Endothelial cell of umbilical vein (primary cell): ENCODE data around the gene ABCC1. TPM values are rescaled to one million over a fixed set of nuclear protein-coding genes. Genes with fewer than 3 reads are reported as not detected.

ENCODE experiments used
- BruUV-seq: library from RNA; stranded (reverse); fragments of 400-500 nt; replicated peaks from 2 replicates; lab custom pipeline; 2021; lab: Mats Ljungman, UMichigan
- CTCF ChIA-PET: fragments of 300-600, 350-600 bp; sonication (Branson Sonifier 250); formaldehyde crosslinking; loops from one replicate; lab custom pipeline; 2021; ENCODE audit warnings: antibody characterized with exemption, inconsistent platforms; lab: Charles Lee
- POLR2A ChIA-PET: fragments of 300-600, 350-600 bp; sonication (Branson Sonifier 250); formaldehyde crosslinking; loops from one replicate; lab custom pipeline; 2021; ENCODE audit warnings: antibody characterized with exemption, inconsistent platforms; lab: Charles Lee
- DNase-seq: peaks from one replicate; pipeline ENCODE4 v3.0.0-alpha.2; 2011; ENCODE audit warnings: low read depth, low spot score
- FAIRE-seq: peaks from 2 replicates; lab custom pipeline; 2011; peaks lifted over from hg19 to GRCh38; lab: Jason Lieb, UNC
- H2AFZ ChIP-seq: 2 replicates; pipeline ENCODE4 v1.6.0; 2012; ENCODE audit warnings: low read depth, low read length, control low read depth, inconsistent platforms
- H3K27ac ChIP-seq: 2 replicates; pipeline ENCODE4 v1.5.1; 2011; ENCODE audit warnings: low read depth, mild to moderate bottlenecking, control low read depth, low read length, moderate library complexity; ENCODE audit not compliant: insufficient read depth
- H3K27me3 ChIP-seq, 2 experiments: 2 replicates each; pipeline versions ENCODE4 v1.6.0 to v1.6.1; 2011; ENCODE audit warnings: low read length in 2 of 2, mixed read lengths in 1 of 2; ENCODE audit not compliant: control insufficient read depth in 2 of 2, insufficient read depth in 2 of 2
- H3K36me3 ChIP-seq, 2 experiments: 2 replicates in 1 of 2; 3 replicates in 1 of 2; pipeline ENCODE4 v1.5.1; 2011; ENCODE audit warnings: low read length in 2 of 2, mild to moderate bottlenecking in 1 of 2, moderate library complexity in 1 of 2; ENCODE audit not compliant: control insufficient read depth in 2 of 2, insufficient read depth in 2 of 2; ENCODE audit errors: extremely low read depth in 1 of 2
- H3K4me1 ChIP-seq: 3 replicates; pipeline ENCODE4 v1.5.1; 2011; ENCODE audit warnings: mild to moderate bottlenecking, low read length; ENCODE audit not compliant: control insufficient read depth, insufficient read depth; ENCODE audit errors: extremely low read depth
- H3K4me2 ChIP-seq: 2 replicates; pipeline ENCODE4 v1.6.1; 2011; ENCODE audit warnings: low read length, control low read depth, mixed read lengths; ENCODE audit not compliant: insufficient read depth
- H3K4me3 ChIP-seq, 3 experiments: fragments of 200-600 bp in 1 of 3; sonication (generic), shearing (Covaris generic) in 1 of 3; replicated peaks in 1 of 3; 2 replicates each; pipeline ENCODE4 v1.5.1; 2011 to 2016; ENCODE audit warnings: control low read depth in 3 of 3, low read length in 3 of 3, mild to moderate bottlenecking in 2 of 3, inconsistent platforms in 1 of 3, low read depth in 1 of 3, moderate library complexity in 1 of 3; ENCODE audit not compliant: insufficient read depth in 1 of 3
- H3K79me2 ChIP-seq: 2 replicates; pipeline ENCODE4 v1.6.0; 2012; ENCODE audit warnings: low read length, inconsistent platforms; ENCODE audit not compliant: control insufficient read depth, insufficient read depth
- H3K9ac ChIP-seq: replicated peaks from 2 replicates; pipeline ENCODE3; 2011; ENCODE audit warnings: low read length, control low read depth; ENCODE audit not compliant: insufficient read depth; ENCODE audit errors: extremely low read depth
- H3K9me1 ChIP-seq: replicated peaks from 3 replicates; pipeline ENCODE4 v1.6.0; 2011; ENCODE audit warnings: mild to moderate bottlenecking, low read length; ENCODE audit not compliant: control insufficient read depth, insufficient read depth; ENCODE audit errors: extremely low read depth
- H3K9me3 ChIP-seq: replicated peaks from 2 replicates; pipeline ENCODE4 v1.5.1; 2012; ENCODE audit warnings: low read length, inconsistent platforms; ENCODE audit not compliant: control insufficient read depth, insufficient read depth
- H4K20me1 ChIP-seq: replicated peaks from 2 replicates; pipeline ENCODE3; 2011; ENCODE audit warnings: mild to moderate bottlenecking, low read length; ENCODE audit not compliant: control insufficient read depth, insufficient read depth; ENCODE audit errors: extremely low read depth
- FOS ChIP-seq: IDR thresholded peaks from 2 replicates; pipeline ENCODE4 v1.6.1; 2011; ENCODE audit warnings: mild to moderate bottlenecking, low read length, moderate library complexity, borderline replicate concordance; ENCODE audit not compliant: insufficient read depth
- GATA2 ChIP-seq: IDR thresholded peaks from 2 replicates; pipeline ENCODE4 v1.7.0; 2011; ENCODE audit warnings: low read depth, mild to moderate bottlenecking, moderate library complexity, mixed read lengths, low read length; ENCODE audit not compliant: insufficient read length, insufficient read depth
- JUN ChIP-seq: IDR thresholded peaks from 2 replicates; pipeline ENCODE4 v1.6.1; 2011; ENCODE audit warnings: borderline replicate concordance, low read depth; ENCODE audit not compliant: insufficient read length, insufficient read depth
- MYC ChIP-seq: IDR thresholded peaks from one replicate; pipeline ENCODE4 v1.6.1; 2011; ENCODE audit warnings: mild to moderate bottlenecking, low read depth, low read length
- POLR2A ChIP-seq: IDR thresholded peaks from 2 replicates; pipeline ENCODE4 v1.6.1; 2012; ENCODE audit warnings: low read depth, mild to moderate bottlenecking, control low read depth, low read length
- dilution Hi-C: fragments of 300-500 bp; cut with MboI; formaldehyde crosslinking; loops from one replicate; pipeline ENCODE4 v1.15.0; 2019; ENCODE audit warnings: low sequenced_read_pairs; ENCODE audit not compliant: extremely low pct_ligation_motif_present
- intact Hi-C: fragments of 100-400 bp; cut with micrococcal nuclease; formaldehyde crosslinking; loops from one replicate; pipeline ENCODE4 v1.10.0; 2022
- polyA plus RNA-seq, 4 experiments: library from polyadenylated mRNA; depleted of rRNA in 3 of 4; stranded (reverse) in 3 of 4; unstranded in 1 of 4; fragments of >200 nt; gene quantifications; 2 replicates each; pipeline versions ENCODE4 v1.2.1 to v1.2.3, GENCODE V29; 2011 to 2012; ENCODE audit warnings: missing spikeins in 1 of 4
- total RNA-seq: library from RNA; stranded (reverse); gene quantifications from 2 replicates; pipeline ENCODE4 v1.2.3, GENCODE V29; 2021
- TF ChIP-seq, protein P1 (sequence below): IDR thresholded peaks from 2 replicates; pipeline ENCODE4 v1.6.1; 2011; ENCODE audit not compliant: insufficient read depth, insufficient read length
- TF ChIP-seq, protein P2 (sequence below), 2 donors: IDR thresholded peaks; 1 replicate in 1 of 2; 2 replicates in 1 of 2; pipeline ENCODE4 v1.5.1; 2011; ENCODE audit warnings: low read length in 2 of 2, mild to moderate bottlenecking in 2 of 2, moderate library complexity in 2 of 2, control low read depth in 1 of 2, inconsistent platforms in 1 of 2, low read depth in 1 of 2; ENCODE audit not compliant: insufficient read depth in 1 of 2; ENCODE audit errors: extremely low read depth in 1 of 2

Gene ABCC1
- total and polyA plus RNA-seq, 2 donors (not counting 3 experiments of a cell fraction or from before 2014, with no cell fraction given) = 46.1 to 89.2 TPM

DNA sequence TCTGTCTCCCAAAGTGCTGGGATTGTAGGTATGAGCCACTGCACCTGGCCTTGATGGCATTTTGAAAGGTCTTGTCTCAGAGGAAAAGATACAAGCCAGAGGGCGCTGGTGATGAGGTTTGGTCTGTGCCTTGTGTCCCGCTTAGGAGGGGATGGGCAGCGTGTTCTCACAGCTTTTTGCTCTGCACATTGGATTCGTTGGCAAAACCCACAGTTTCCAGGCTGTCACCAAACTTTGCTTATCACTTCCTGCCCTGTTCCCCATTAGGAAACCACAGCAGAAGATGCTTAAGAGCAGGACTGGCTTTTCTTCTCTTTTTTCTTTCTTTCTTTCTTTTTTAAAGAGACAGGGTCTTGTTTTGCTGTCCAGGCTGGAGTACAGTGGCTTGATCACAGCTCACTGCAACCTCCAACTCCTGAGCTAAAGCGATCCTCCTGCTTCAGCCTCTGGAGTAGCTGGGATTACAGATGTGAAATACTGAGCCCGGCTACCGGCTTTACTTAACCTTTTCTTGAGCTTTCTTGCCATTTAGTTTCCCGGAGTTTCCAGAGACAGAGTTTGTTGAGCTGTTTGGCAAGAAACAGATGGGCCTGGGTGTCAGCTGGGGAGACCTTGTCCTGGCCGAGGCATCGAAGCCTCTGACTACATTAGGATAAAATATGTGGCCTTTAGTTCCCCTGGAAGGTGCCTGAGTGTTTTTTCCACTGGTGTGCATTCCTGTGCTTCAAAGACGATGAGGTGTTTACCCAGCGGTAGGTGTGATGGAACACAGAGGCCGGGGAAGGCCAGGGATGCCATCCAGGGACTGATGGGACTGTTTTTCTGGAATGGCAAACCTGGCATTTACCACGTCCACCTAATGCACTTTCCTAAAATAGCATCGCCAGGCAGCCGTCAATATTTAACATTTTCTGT lies 112.9 kb downstream of the ABCC1 start:
- Histone ChIP-seq H3K9me3 (no peaks in the 10 kb centered on the region), H2AFZ (no peak overlapping the region), H3K27me3 (no peaks in the 10 kb centered on the region), H3K4me3 (no peak overlapping the region), H3K4me2 (no peak overlapping the region), H3K9ac (no peak overlapping the region), H4K20me1 (peaks cover 2% of the 10 kb centered on the region), H3K4me1 (no peaks in the 10 kb centered on the region), H3K79me2 (peaks cover 4% of the 10 kb centered on the region), H3K27ac (no peak overlapping the region), H3K9me1 (no peaks in the 10 kb centered on the region), H3K36me3 (peaks cover 2 to 25% of the 10 kb centered on the region in 2 experiments)
- no peak for TF ChIP-seq POLR2A
- TF ChIP-seq, protein P1, sequence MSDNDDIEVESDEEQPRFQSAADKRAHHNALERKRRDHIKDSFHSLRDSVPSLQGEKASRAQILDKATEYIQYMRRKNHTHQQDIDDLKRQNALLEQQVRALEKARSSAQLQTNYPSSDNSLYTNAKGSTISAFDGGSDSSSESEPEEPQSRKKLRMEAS = no peak
- TF ChIP-seq MYC = no peak
- TF ChIP-seq GATA2 = no peak
- ChIA-PET CTCF (interaction anchor here (1.2 to 3.2 kb wide), 2 partner anchors 14 to 188 kb away, joined by 3 to 16 read pairs; no protein-coding TSS in a partner anchor), POLR2A (no interaction called here)
- dilution Hi-C loops = no loop called here
- intact Hi-C loops = no loop called here
- no TSS peak for BruUV-seq
- DNase-seq (no peak), FAIRE-seq (no peak)

DNA sequence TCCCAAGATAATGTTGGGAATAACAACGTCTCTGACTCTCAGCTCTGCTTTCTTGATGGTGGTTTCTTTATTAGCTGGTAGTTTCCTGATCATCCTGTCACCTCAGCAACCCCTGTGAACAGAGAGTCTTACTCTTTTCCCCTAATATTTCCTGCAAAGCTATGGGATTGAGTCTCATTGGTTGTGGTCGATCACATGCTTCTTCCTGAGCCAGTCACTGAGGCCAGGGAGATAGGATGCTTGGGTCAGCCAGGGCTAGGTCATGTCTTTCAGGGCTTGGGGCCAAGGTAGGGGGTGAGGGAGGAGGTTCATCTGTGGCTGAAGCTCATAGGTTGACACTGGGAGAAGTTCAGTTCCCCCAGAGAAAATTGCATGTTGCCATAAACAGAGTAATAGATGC lies 114.3 kb downstream of the ABCC1 start:
- dilution Hi-C loops (no loop called here), intact Hi-C loops (no loop called here)
- Histone ChIP-seq H3K27ac (no peak overlapping the region), H3K9me3 (no peaks in the 10 kb centered on the region), H3K36me3 (peaks cover 0 to 29% of the 10 kb centered on the region in 2 experiments), H3K4me2 (no peak overlapping the region), H2AFZ (no peak overlapping the region), H3K9ac (no peak overlapping the region), H4K20me1 (no peaks in the 10 kb centered on the region), H3K4me1 (no peaks in the 10 kb centered on the region), H3K4me3 (no peak overlapping the region), H3K9me1 (no peaks in the 10 kb centered on the region), H3K27me3 (no peaks in the 10 kb centered on the region), H3K79me2 (peaks cover 3% of the 10 kb centered on the region)
- TF ChIP-seq JUN (no peak), GATA2 (no peak), POLR2A (no peak), FOS (no peak)
- TF ChIP-seq, protein P1 = no peak
- TF ChIP-seq, protein P2, sequence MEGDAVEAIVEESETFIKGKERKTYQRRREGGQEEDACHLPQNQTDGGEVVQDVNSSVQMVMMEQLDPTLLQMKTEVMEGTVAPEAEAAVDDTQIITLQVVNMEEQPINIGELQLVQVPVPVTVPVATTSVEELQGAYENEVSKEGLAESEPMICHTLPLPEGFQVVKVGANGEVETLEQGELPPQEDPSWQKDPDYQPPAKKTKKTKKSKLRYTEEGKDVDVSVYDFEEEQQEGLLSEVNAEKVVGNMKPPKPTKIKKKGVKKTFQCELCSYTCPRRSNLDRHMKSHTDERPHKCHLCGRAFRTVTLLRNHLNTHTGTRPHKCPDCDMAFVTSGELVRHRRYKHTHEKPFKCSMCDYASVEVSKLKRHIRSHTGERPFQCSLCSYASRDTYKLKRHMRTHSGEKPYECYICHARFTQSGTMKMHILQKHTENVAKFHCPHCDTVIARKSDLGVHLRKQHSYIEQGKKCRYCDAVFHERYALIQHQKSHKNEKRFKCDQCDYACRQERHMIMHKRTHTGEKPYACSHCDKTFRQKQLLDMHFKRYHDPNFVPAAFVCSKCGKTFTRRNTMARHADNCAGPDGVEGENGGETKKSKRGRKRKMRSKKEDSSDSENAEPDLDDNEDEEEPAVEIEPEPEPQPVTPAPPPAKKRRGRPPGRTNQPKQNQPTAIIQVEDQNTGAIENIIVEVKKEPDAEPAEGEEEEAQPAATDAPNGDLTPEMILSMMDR (IDR thresholded peaks at IDR 0.05; ENCODE audit: extremely low read depth in 1 of 2, insufficient read depth in 1 of 2, low read depth in 1 of 2, low read length in 2 of 2) = no peak
- DNase-seq (no peak), FAIRE-seq (no peak)
- no TSS peak for BruUV-seq
- POLR2A ChIA-PET = no interaction called here
- CTCF ChIA-PET = interaction anchor here (1.0 to 3.2 kb wide), 2 partner anchors 34 to 189 kb away, joined by 4 to 16 read pairs; no protein-coding TSS in a partner anchor
